ENCODE results near the gene KLF13.
A peak's percentile ranks its signal among the peaks of the same experiment; 100 is the strongest.

The KLF13 gene

GRCh38 chr15:31292391-31293015, 34.1 kb upstream of the KLF13 start:
- Histone ChIP-seq H3K27me3 (ENCODE audit: insufficient read depth, poor library complexity, severe bottlenecking) (no peaks in the 10 kb centered on the region), H3K27ac (replicated peaks) (peak overlapping the region; percentile 67; the same call in 1 of the 2 replicates), H3K4me3 (replicated peaks; ENCODE audit: insufficient read depth, low read length) (no peak overlapping the region)
- no peak for DNase-seq (ENCODE audit: low read depth in 1 of 2, low spot score in 1 of 2)
- TF ChIP-seq SPI1 (IDR thresholded peaks at IDR 0.05; ENCODE audit: borderline replicate concordance, low read depth) (no peak), CTCF (IDR thresholded peaks at IDR 0.05; ENCODE audit: insufficient read depth, low read length) (no peak), REST (IDR thresholded peaks at IDR 0.05; ENCODE audit: insufficient replicate concordance, low read depth) (no peak), POLR2AphosphoS5 (IDR thresholded peaks at IDR 0.05; ENCODE audit: low read depth) (no peak), GABPA (IDR thresholded peaks at IDR 0.05; ENCODE audit: low read depth) (no peak)

DNA sequence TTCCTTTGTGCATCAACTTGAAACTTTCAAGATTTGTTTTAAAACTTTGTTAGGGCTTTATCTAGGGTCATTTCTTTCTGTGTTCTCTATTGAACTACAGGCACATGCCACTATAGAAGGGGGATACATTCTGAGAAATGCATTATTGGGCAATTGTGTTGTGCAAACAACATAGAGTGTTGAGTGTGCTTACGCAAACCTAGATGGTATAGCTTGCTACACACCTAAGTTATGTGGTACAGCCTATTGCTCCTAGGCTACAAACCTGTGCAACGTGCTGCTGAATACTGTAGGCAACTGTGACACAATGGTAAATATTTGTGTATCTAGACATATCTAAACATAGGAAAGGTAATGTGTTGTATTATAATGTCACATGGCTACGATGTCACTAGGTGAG, 33.0 kb upstream of the KLF13 start:
- no peak for TF ChIP-seq POLR2AphosphoS5 (IDR thresholded peaks at IDR 0.05; ENCODE audit: low read depth)
- no peak for TF ChIP-seq SPI1 (IDR thresholded peaks at IDR 0.05; ENCODE audit: borderline replicate concordance, low read depth)
- no peak for TF ChIP-seq CTCF (IDR thresholded peaks at IDR 0.05; ENCODE audit: insufficient read depth, low read length)
- TF ChIP-seq REST (IDR thresholded peaks at IDR 0.05; ENCODE audit: insufficient replicate concordance, low read depth): no peak
- TF ChIP-seq GABPA (IDR thresholded peaks at IDR 0.05; ENCODE audit: low read depth): no peak

DNA sequence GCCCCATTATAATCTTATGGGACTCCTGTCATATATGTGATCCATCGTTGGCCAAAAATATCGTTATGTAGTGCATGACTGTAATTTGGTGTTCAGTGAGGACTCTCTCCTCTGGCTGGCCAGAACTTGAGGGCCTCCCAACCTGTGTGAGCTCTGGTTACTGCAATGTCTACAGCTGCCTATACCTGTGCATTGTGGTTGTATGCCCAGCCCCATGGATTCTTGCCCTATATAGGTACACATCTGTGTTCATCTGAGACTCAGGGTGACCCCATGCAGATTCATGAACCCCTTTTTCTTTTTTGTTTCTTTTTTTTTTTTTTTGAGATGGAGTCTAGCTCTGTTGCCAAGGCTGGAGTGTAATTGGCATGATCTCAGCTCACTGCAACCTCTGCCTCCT, 32.6 kb upstream of the KLF13 start:
- Histone ChIP-seq H3K4me3 (replicated peaks; ENCODE audit: insufficient read depth, low read length) (no peak overlapping the region), H3K27me3 (ENCODE audit: insufficient read depth, poor library complexity, severe bottlenecking) (no peaks in the 10 kb centered on the region), H3K27ac (replicated peaks) (peak overlapping the region; percentile 67)
- TF ChIP-seq CTCF (IDR thresholded peaks at IDR 0.05; ENCODE audit: insufficient read depth, low read length) (no peak), GABPA (IDR thresholded peaks at IDR 0.05; ENCODE audit: low read depth) (no peak), REST (IDR thresholded peaks at IDR 0.05; ENCODE audit: insufficient replicate concordance, low read depth) (no peak), SPI1 (IDR thresholded peaks at IDR 0.05; ENCODE audit: borderline replicate concordance, low read depth) (no peak), POLR2AphosphoS5 (IDR thresholded peaks at IDR 0.05; ENCODE audit: low read depth) (no peak)
- DNase-seq (ENCODE audit: low read depth in 1 of 2, low spot score in 1 of 2): no peak

More for the DNA sequence above, 33.0 kb upstream of the KLF13 start:
- peak; percentile 78 to 92 for DNase-seq (ENCODE audit: low read depth in 1 of 2, low spot score in 1 of 2)
- H3K4me3 ChIP-seq (replicated peaks; ENCODE audit: insufficient read depth, low read length): no peak overlapping the region
- no peaks in the 10 kb centered on the region for H3K27me3 ChIP-seq (ENCODE audit: insufficient read depth, poor library complexity, severe bottlenecking)
- peak overlapping the region; percentile 67 for H3K27ac ChIP-seq (replicated peaks)

All from HL-60 (cell line).